T-helper 2 cell (primary cell): ENCODE data around the gene MAJIN.

Experiments
- DNase-seq, 5 experiments: peaks; one replicate each; pipeline versions ENCODE4 v3.0.0 to v3.0.0-alpha.2; 2012 to 2022

MAJIN gene

GRCh38 chr11:64931290-64931689, 40.6 kb downstream of the MAJIN start:
- no peak for DNase-seq

- no peak for DNase-seq
Observed at GRCh38 chr11:64930340-64930739, 41.6 kb downstream of the MAJIN start.

- no peak for DNase-seq
Observed at GRCh38 chr11:64929625-64930024, 42.3 kb downstream of the MAJIN start.

GRCh38 chr11:64928957-64929356, 43.0 kb downstream of the MAJIN start:
- no peak for DNase-seq

- no peak for DNase-seq
Observed at GRCh38 chr11:64926689-64927088, 45.2 kb downstream of the MAJIN start.

- no peak for DNase-seq
Observed at GRCh38 chr11:64925536-64926436, 46.1 kb downstream of the MAJIN start.

GRCh38 chr11:64924910-64925284, 47.0 kb downstream of the MAJIN start:
- no peak for DNase-seq

- peak; percentile 82 to 96 (median 86) for DNase-seq
Observed at GRCh38 chr11:64923944-64924909, 47.7 kb downstream of the MAJIN start, which contains the start of gene PPP2R5B. PPP2R5B (plus strand) TSS chr11:64924689; CDS start chr11:64925735, 1,046 bp downstream.

GRCh38 chr11:64923151-64923661, 48.7 kb downstream of the MAJIN start:
- no peak for DNase-seq

GRCh38 chr11:64921384-64921783, 50.5 kb downstream of the MAJIN start:
- no peak for DNase-seq

- DNase-seq = no peak
Observed at GRCh38 chr11:64920124-64920523, 51.8 kb downstream of the MAJIN start.

GRCh38 chr11:64919627-64920026, 52.3 kb downstream of the MAJIN start:
- no peak for DNase-seq

GRCh38 chr11:64918017-64918416, 53.9 kb downstream of the MAJIN start:
- peak in 1 of 5 experiments; percentile 19 for DNase-seq

GRCh38 chr11:64917663-64917995, 54.3 kb downstream of the MAJIN start:
- no peak for DNase-seq

- peak; percentile 96 to 100 (median 98) for DNase-seq
Observed at GRCh38 chr11:64916775-64917662, 54.9 kb downstream of the MAJIN start, which contains the start of gene ATG2A. ATG2A (minus strand) TSS chr11:64917209; CDS start chr11:64917135, 74 bp downstream.

- peak in 3 of 5 experiments; percentile 35 to 76 (median 55) for DNase-seq
Observed at GRCh38 chr11:64916040-64916774, 55.7 kb downstream of the MAJIN start.

GRCh38 chr11:64915376-64915887, 56.5 kb downstream of the MAJIN start:
- DNase-seq = no peak

- DNase-seq = no peak
Observed at GRCh38 chr11:64914123-64914522, 57.8 kb downstream of the MAJIN start.

- no peak for DNase-seq
Observed at GRCh38 chr11:64913171-64913727, 58.7 kb downstream of the MAJIN start.

- DNase-seq = no peak
Observed at GRCh38 chr11:64911689-64912088, 60.2 kb downstream of the MAJIN start.

GRCh38 chr11:64911142-64911541, 60.8 kb downstream of the MAJIN start:
- no peak for DNase-seq
